ENCODE results near the gene LTB4R2. TPM values are rescaled to one million over a fixed set of nuclear protein-coding genes. Genes with fewer than 3 reads are reported as not detected.

The LTB4R2 gene
- total RNA-seq, 1 donor from 2014 or later, result 9.3 TPM

GRCh38 chr14:24361326-24361725 lies 51.4 kb downstream of the LTB4R2 start:
- Histone ChIP-seq H3K4me2 (ENCODE audit: low read length) (no peak overlapping the region), H3K9me3 (ENCODE audit: insufficient read depth, low read depth, low read length) (no peaks in the 10 kb centered on the region), H3K9ac (ENCODE audit: low read length) (no peak overlapping the region), H4K20me1 (ENCODE audit: insufficient read depth, low read length) (no peaks in the 10 kb centered on the region), H3K79me2 (ENCODE audit: insufficient read depth, low read length) (no peaks in the 10 kb centered on the region), H3K36me3 (ENCODE audit: insufficient read depth, low read length) (no peaks in the 10 kb centered on the region), H3K27me3 (ENCODE audit: insufficient read depth, low read length) (peaks cover 5% of the 10 kb centered on the region), H3K27ac (ENCODE audit: low read depth, low read length) (no peak overlapping the region), H3K4me3 (ENCODE audit: insufficient read depth, low read depth, low read length) (no peak overlapping the region), H2AFZ (ENCODE audit: low read depth, low read length) (no peak overlapping the region), H3K4me1 (ENCODE audit: insufficient read depth, low read length) (peaks cover 4% of the 10 kb centered on the region)
- no peak for DNase-seq (ENCODE audit: low read depth)
- FAIRE-seq, result no peak
- Mint-ChIP-seq H3K27me3 (ENCODE audit: low read depth, unreplicated experiment) (peaks cover 27% of the 10 kb centered on the region), H3K4me1 (ENCODE audit: low read depth, unreplicated experiment) (peaks cover 12% of the 10 kb centered on the region), H3K27ac (ENCODE audit: unreplicated experiment) (no peak overlapping the region), H3K9me3 (ENCODE audit: unreplicated experiment) (no peaks in the 10 kb centered on the region), H3K4me3 (ENCODE audit: unreplicated experiment) (no peak overlapping the region), H3K36me3 (ENCODE audit: low read depth, unreplicated experiment) (no peaks in the 10 kb centered on the region)
- TF ChIP-seq CTCF (IDR thresholded peaks at IDR 0.05; ENCODE audit: insufficient read depth, low read depth, low read length), result no peak
- no peak for TF ChIP-seq EZH2 (IDR thresholded peaks at IDR 0.05; ENCODE audit: insufficient read depth, low read length)

Other genes starting within 250 kb of the LTB4R2 start
- not detected in 2 replicates for gene CPNE6, start 238.6 kb upstream of the LTB4R2 start, total RNA-seq
- 73.8 and 101 TPM in 2 replicates for gene PCK2, start 215.8 kb upstream of the LTB4R2 start, total RNA-seq
- gene DCAF11, start 195.4 kb upstream of the LTB4R2 start, total RNA-seq, result 26.9 and 27.1 TPM in 2 replicates
- 0.48 and 0.70 TPM in 2 replicates for gene NRL, start 195.2 kb upstream of the LTB4R2 start, total RNA-seq
- 0.25 TPM in 1 of 2 replicates, not detected in the other for gene FITM1, start 179.5 kb upstream of the LTB4R2 start, total RNA-seq
- 116 and 122 TPM in 2 replicates for gene PSME1, start 173.9 kb upstream of the LTB4R2 start, total RNA-seq
- 16.7 and 18.5 TPM in 2 replicates for gene EMC9, start 168.5 kb upstream of the LTB4R2 start, total RNA-seq
- gene PSME2, start 163.5 kb upstream of the LTB4R2 start, total RNA-seq, result 173 TPM in 2 replicates
- gene RNF31, start 162.6 kb upstream of the LTB4R2 start, total RNA-seq, result 59.0 and 69.8 TPM in 2 replicates
- 76.0 and 89.4 TPM in 2 replicates for gene IRF9, start 148.9 kb upstream of the LTB4R2 start, total RNA-seq
- gene REC8, start 138.1 kb upstream of the LTB4R2 start, total RNA-seq, result 33.5 and 46.4 TPM in 2 replicates
- 46.1 and 53.3 TPM in 2 replicates for gene IPO4, start 121.3 kb upstream of the LTB4R2 start, total RNA-seq
- 59.3 and 62.9 TPM in 2 replicates for gene TM9SF1, start 114.7 kb upstream of the LTB4R2 start, total RNA-seq
- gene TSSK4, start 104.4 kb upstream of the LTB4R2 start, total RNA-seq, result 0.22 and 0.34 TPM in 2 replicates
- gene CHMP4A, start 96.7 kb upstream of the LTB4R2 start, total RNA-seq, result 26.7 and 32.2 TPM in 2 replicates
- gene MDP1, start 94.1 kb upstream of the LTB4R2 start, total RNA-seq, result 8.9 and 9.9 TPM in 2 replicates
- gene NEDD8, start 77.8 kb upstream of the LTB4R2 start, total RNA-seq, result 233 and 251 TPM in 2 replicates
- gene GMPR2, start 77.2 kb upstream of the LTB4R2 start, total RNA-seq, result 55.5 and 66.5 TPM in 2 replicates
- gene TINF2, start 67.5 kb upstream of the LTB4R2 start, total RNA-seq, result 33.0 and 36.2 TPM in 2 replicates
- gene TGM1, start 47.0 kb upstream of the LTB4R2 start, total RNA-seq, result 3.8 and 4.8 TPM in 2 replicates
- gene RABGGTA, start 38.5 kb upstream of the LTB4R2 start, total RNA-seq, result 26.6 and 27.3 TPM in 2 replicates
- 26.5 and 30.3 TPM in 2 replicates for gene DHRS1, start 10.4 kb upstream of the LTB4R2 start, total RNA-seq
- 22.9 and 23.5 TPM in 2 replicates for gene NOP9, start 10.3 kb upstream of the LTB4R2 start, total RNA-seq
- not detected in 2 replicates for gene CIDEB, start 2.2 kb upstream of the LTB4R2 start, total RNA-seq
- gene LTB4R, start 1.4 kb downstream of the LTB4R2 start, total RNA-seq, result 5.5 TPM in 2 replicates
- 0.32 and 0.67 TPM in 2 replicates for gene ADCY4, start 24.9 kb downstream of the LTB4R2 start, total RNA-seq
- 0.58 and 0.95 TPM in 2 replicates for gene RIPK3, start 29.9 kb downstream of the LTB4R2 start, total RNA-seq
- gene NFATC4, start 58.0 kb downstream of the LTB4R2 start, total RNA-seq, result 61.9 and 73.9 TPM in 2 replicates
- gene NYNRIN, start 88.9 kb downstream of the LTB4R2 start, total RNA-seq, result 25.4 and 32.0 TPM in 2 replicates
- gene CBLN3, start 119.5 kb downstream of the LTB4R2 start, total RNA-seq, result 3.9 and 5.4 TPM in 2 replicates
- 45.5 and 50.5 TPM in 2 replicates for gene KHNYN, start 119.8 kb downstream of the LTB4R2 start, total RNA-seq
- gene SDR39U1, start 132.6 kb downstream of the LTB4R2 start, total RNA-seq, result 27.6 and 28.1 TPM in 2 replicates
- not detected in 2 replicates for gene CMA1, start 198.1 kb downstream of the LTB4R2 start, total RNA-seq

Data from astrocyte (in vitro differentiated cells and primary cell).